Hepatocyte (in vitro differentiated cells): Measurements from ENCODE around the gene TRMT2B. TPM values are rescaled to one million over a fixed set of nuclear protein-coding genes. Genes with fewer than 3 reads are reported as not detected.

ENCODE experiments used
- DNase-seq: peaks from one replicate; pipeline ENCODE4 v3.0.0-alpha.2; 2016; ENCODE audit warnings: low spot score
- H2AFZ ChIP-seq: fragments of 200-600 bp; sonication (generic); 2 replicates; pipeline ENCODE4 v1.6.0; 2016; ENCODE audit warnings: antibody characterized with exemption, mild to moderate bottlenecking
- H3K27ac ChIP-seq: fragments of 200-600 bp; sonication (generic); 2 replicates; pipeline ENCODE4 v1.5.1; 2016; ENCODE audit warnings: mild to moderate bottlenecking
- H3K27me3 ChIP-seq: fragments of 200-600 bp; sonication (generic); 2 replicates; pipeline ENCODE4 v1.6.1; 2016
- H3K36me3 ChIP-seq: fragments of 200-600 bp; sonication (generic); replicated peaks from 2 replicates; pipeline ENCODE4 v1.5.1; 2016; ENCODE audit warnings: low read depth; ENCODE audit not compliant: insufficient read depth
- H3K4me1 ChIP-seq: fragments of 200-600 bp; sonication (generic); 2 replicates; pipeline ENCODE4 v1.5.1; 2016; ENCODE audit warnings: mild to moderate bottlenecking, moderate library complexity; ENCODE audit not compliant: insufficient read depth
- H3K4me2 ChIP-seq: fragments of 200-600 bp; sonication (generic); 2 replicates; pipeline ENCODE4 v1.6.0; 2016
- H3K4me3 ChIP-seq: fragments of 200-600 bp; sonication (generic); 2 replicates; pipeline ENCODE4 v1.5.1; 2016; ENCODE audit warnings: mild to moderate bottlenecking
- H3K79me2 ChIP-seq: fragments of 200-600 bp; sonication (generic); 2 replicates; pipeline ENCODE4 v1.6.0; 2017; ENCODE audit warnings: mild to moderate bottlenecking
- H3K9me2 ChIP-seq: fragments of 200-600 bp; sonication (generic); replicated peaks from 2 replicates; pipeline ENCODE4 v1.6.0; 2017; ENCODE audit warnings: mild to moderate bottlenecking; ENCODE audit not compliant: insufficient read depth
- H3K9me3 ChIP-seq: fragments of 200-600 bp; sonication (generic); 2 replicates; pipeline ENCODE4 v1.5.1; 2016; ENCODE audit warnings: low read depth, mild to moderate bottlenecking
- H4K20me1 ChIP-seq: fragments of 200-600 bp; sonication (generic); 2 replicates; pipeline ENCODE4 v1.6.0; 2016; ENCODE audit warnings: mild to moderate bottlenecking; ENCODE audit not compliant: insufficient read depth, poor library complexity, severe bottlenecking
- CTCF ChIP-seq: fragments of 200-600 bp; sonication (generic); IDR thresholded peaks from 2 replicates; pipeline ENCODE4 v1.5.1; 2016; ENCODE audit warnings: antibody characterized with exemption, mild to moderate bottlenecking; ENCODE audit not compliant: poor library complexity
- EZH2 ChIP-seq: fragments of 200-600 bp; sonication (generic); IDR thresholded peaks from 2 replicates; pipeline ENCODE4 v1.6.1; 2016; ENCODE audit warnings: antibody characterized with exemption, mild to moderate bottlenecking, borderline replicate concordance
- EZH2phosphoT487 ChIP-seq: fragments of 200-600 bp; sonication (generic); IDR thresholded peaks from one replicate; pipeline ENCODE4 v1.6.1; 2018; ENCODE audit warnings: antibody characterized with exemption, mild to moderate bottlenecking, low read depth, moderate library complexity; ENCODE audit not compliant: unreplicated experiment, severe bottlenecking
- WGBS: methylation state at CpG from one replicate; pipeline ENCODE4 v1.1.6; 2016; ENCODE audit warnings: low lambda C conversion rate; ENCODE audit errors: missing lambda C conversion rate; 5-methylcytosine and 5-hydroxymethylcytosine counted together
- polyA plus RNA-seq: library from polyadenylated mRNA; unstranded; fragments of >200 nt; fragmentation: Nextera tagmentation; extraction: Ambion mirVana; gene quantifications from 2 replicates; pipeline ENCODE4 v1.2.1, GENCODE V29; 2016
- total RNA-seq: library from RNA; depleted of rRNA; stranded (reverse); fragments of >200 nt; gene quantifications from 2 replicates; pipeline ENCODE4 v1.2.3, GENCODE V29; 2014

TRMT2B gene
- 11.6 and 12.6 TPM in 2 replicates for total RNA-seq
- polyA plus RNA-seq: 6.4 and 7.4 TPM in 2 replicates

GRCh38 chrX:101051549-101052302 is at the start of gene TRMT2B:
Gene TRMT2B, minus strand, starts transcription at chrX:101052111. Its CDS starts 9,822 bp downstream, at chrX:101042289.
- Histone ChIP-seq H3K4me3 (peak within 1 kb of the TSS; percentile 57), H3K79me2 (no peaks in the 10 kb centered on the region), H3K4me1 (no peaks in the 10 kb centered on the region), H3K36me3 (no peaks in the 10 kb centered on the region), H3K9me3 (no peaks in the 10 kb centered on the region), H4K20me1 (no peaks in the 10 kb centered on the region), H2AFZ (peak within 1 kb of the TSS; percentile 65), H3K4me2 (peak within 1 kb of the TSS; percentile 84), H3K9me2 (no peaks in the 10 kb centered on the region), H3K27me3 (no peaks in the 10 kb centered on the region), H3K27ac (peak within 1 kb of the TSS; percentile 92)
- no peak for TF ChIP-seq EZH2
- peak; percentile 77 for DNase-seq
- 35% methylated on average over 43 of the region's 43 CpGs for WGBS

- Histone ChIP-seq H4K20me1 (no peaks in the 10 kb centered on the region), H3K9me3 (no peaks in the 10 kb centered on the region), H3K27ac (peak within 1 kb of the TSS; percentile 71), H2AFZ (peak within 1 kb of the TSS; percentile 50), H3K27me3 (no peaks in the 10 kb centered on the region), H3K9me2 (no peaks in the 10 kb centered on the region), H3K4me2 (peak within 1 kb of the TSS; percentile 71), H3K4me3 (peak within 1 kb of the TSS; percentile 11), H3K79me2 (no peaks in the 10 kb centered on the region), H3K36me3 (no peaks in the 10 kb centered on the region), H3K4me1 (no peaks in the 10 kb centered on the region)
- TF ChIP-seq CTCF (no peak), EZH2 (no peak), EZH2phosphoT487 (no peak)
- 51% methylated on average over 48 of the region's 48 CpGs for WGBS
- DNase-seq: peak; percentile 93
Measured at GRCh38 chrX:101097546-101098453, 45.9 kb upstream of the TRMT2B start, which contains the start of gene CENPI. Gene CENPI, plus strand, starts transcription at chrX:101098204. Its CDS starts 2,867 bp downstream, at chrX:101101071.

GRCh38 chrX:101091817-101092216 is 39.9 kb upstream of the TRMT2B start:
- no peaks in the 10 kb centered on the region for H3K27me3 ChIP-seq
- H3K4me1 ChIP-seq: no peaks in the 10 kb centered on the region
- 68% methylated on average over 1 of the region's 1 CpG for WGBS
- no peaks in the 10 kb centered on the region for H3K36me3 ChIP-seq
- no peak for DNase-seq
- no peak overlapping the region for H3K27ac ChIP-seq
- no peak overlapping the region for H3K4me2 ChIP-seq
- no peak overlapping the region for H3K4me3 ChIP-seq
- H3K9me2 ChIP-seq: no peaks in the 10 kb centered on the region
- H4K20me1 ChIP-seq: no peaks in the 10 kb centered on the region
- no peaks in the 10 kb centered on the region for H3K79me2 ChIP-seq
- TF ChIP-seq EZH2 (no peak), CTCF (no peak), EZH2phosphoT487 (no peak)
- H2AFZ ChIP-seq: no peak overlapping the region
- H3K9me3 ChIP-seq: no peaks in the 10 kb centered on the region
